GM23338 (cell line): ENCODE measurements around the gene ECHDC1.

Experiments
- CREB1 ChIP-seq: fragments of 250-450 bp; sonication (Bioruptor Pico); IDR thresholded peaks from 2 replicates; pipeline ENCODE4 v1.5.0; 2020; ENCODE audit warnings: low read depth, mild to moderate bottlenecking, moderate library complexity
- CTCF ChIP-seq, 2 experiments: fragments of 200-600 bp in 1 of 2; sonication (generic) in 1 of 2; conservative IDR thresholded peaks; 2 replicates each; pipeline versions ENCODE4 v1.5.1 to v1.6.1; 2016 to 2017; ENCODE audit warnings: antibody characterized with exemption in 2 of 2, low read depth in 2 of 2, mild to moderate bottlenecking in 2 of 2, moderate library complexity in 1 of 2
- EZH2 ChIP-seq: fragments of 200-600 bp; sonication (generic); IDR thresholded peaks from one replicate; pipeline ENCODE4 v1.8.0; 2017; ENCODE audit warnings: antibody characterized with exemption, mild to moderate bottlenecking, low read depth; ENCODE audit not compliant: unreplicated experiment
- EZH2phosphoT487 ChIP-seq: fragments of 200-600 bp; sonication (generic); IDR thresholded peaks from one replicate; pipeline ENCODE4 v1.8.1; 2018; ENCODE audit warnings: antibody characterized with exemption; ENCODE audit not compliant: unreplicated experiment
- JUNB ChIP-seq: IDR thresholded peaks from one replicate; pipeline ENCODE4 v1.6.1; 2016; ENCODE audit warnings: antibody characterized with exemption; ENCODE audit not compliant: unreplicated experiment
- NANOG ChIP-seq: IDR thresholded peaks from 2 replicates; pipeline ENCODE4 v1.6.1; 2016; ENCODE audit warnings: antibody characterized with exemption, borderline replicate concordance
- POLR2AphosphoS5 ChIP-seq: IDR thresholded peaks from 2 replicates; pipeline ENCODE4 v1.6.1; 2016; ENCODE audit warnings: antibody characterized with exemption, low read depth
- REST ChIP-seq: IDR thresholded peaks from one replicate; pipeline ENCODE4 v1.6.1; 2018; ENCODE audit warnings: antibody characterized with exemption; ENCODE audit not compliant: unreplicated experiment
- STAT1 ChIP-seq: IDR thresholded peaks from one replicate; pipeline ENCODE4 v1.6.1; 2016; ENCODE audit warnings: antibody characterized with exemption; ENCODE audit not compliant: unreplicated experiment
- ZNF114 ChIP-seq: fragments of 250-450 bp; sonication (Bioruptor Pico); IDR thresholded peaks from 2 replicates; pipeline ENCODE4 v1.5.0; 2020; ENCODE audit warnings: mild to moderate bottlenecking, moderate library complexity

GRCh38 chr6:127389706-127390105, 46.3 kb upstream of the ECHDC1 start:
- TF ChIP-seq CTCF (conservative IDR thresholded peaks at IDR 0.05; ENCODE audit: low read depth in 2 of 2) (no peak), JUNB (no peak), EZH2 (no peak), POLR2AphosphoS5 (no peak), EZH2phosphoT487 (no peak), ZNF114 (CRISPR knock-in tag) (no peak), REST (no peak), CREB1 (CRISPR knock-in tag) (no peak), NANOG (no peak), STAT1 (no peak)
